GM20000 (cell line): ENCODE measurements around the gene FGD6.

Source experiments
- DNase-seq: peaks from one replicate; pipeline ENCODE4 v3.0.0; 2012; ENCODE audit warnings: low spot score
- TF ChIP-seq, protein P1 (sequence below): IDR thresholded peaks from 2 replicates; pipeline ENCODE4 v1.5.1; 2012; ENCODE audit warnings: mild to moderate bottlenecking, control low read depth; ENCODE audit errors: extremely low read depth, missing control alignments

Gene FGD6

DNA sequence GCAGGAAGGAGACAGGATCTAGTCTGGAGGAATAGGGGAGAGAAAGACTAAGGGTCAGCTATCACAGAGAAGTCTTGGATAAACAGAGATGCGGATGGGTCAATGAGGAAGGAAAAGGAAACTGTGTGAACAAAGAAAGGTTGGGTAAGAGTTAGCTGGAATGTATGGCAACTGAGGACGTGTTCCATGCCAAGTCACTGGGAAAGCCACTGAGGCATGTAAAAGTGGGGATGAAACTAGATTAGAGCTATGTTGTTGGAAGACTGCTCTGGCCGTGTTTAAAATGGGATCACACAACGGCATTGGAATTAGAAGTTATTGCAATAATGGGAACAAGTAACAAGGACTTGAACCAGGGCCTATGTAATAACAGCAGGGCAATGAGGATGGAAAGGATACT, 139.9 kb downstream of the FGD6 start:
- TF ChIP-seq, protein P1, sequence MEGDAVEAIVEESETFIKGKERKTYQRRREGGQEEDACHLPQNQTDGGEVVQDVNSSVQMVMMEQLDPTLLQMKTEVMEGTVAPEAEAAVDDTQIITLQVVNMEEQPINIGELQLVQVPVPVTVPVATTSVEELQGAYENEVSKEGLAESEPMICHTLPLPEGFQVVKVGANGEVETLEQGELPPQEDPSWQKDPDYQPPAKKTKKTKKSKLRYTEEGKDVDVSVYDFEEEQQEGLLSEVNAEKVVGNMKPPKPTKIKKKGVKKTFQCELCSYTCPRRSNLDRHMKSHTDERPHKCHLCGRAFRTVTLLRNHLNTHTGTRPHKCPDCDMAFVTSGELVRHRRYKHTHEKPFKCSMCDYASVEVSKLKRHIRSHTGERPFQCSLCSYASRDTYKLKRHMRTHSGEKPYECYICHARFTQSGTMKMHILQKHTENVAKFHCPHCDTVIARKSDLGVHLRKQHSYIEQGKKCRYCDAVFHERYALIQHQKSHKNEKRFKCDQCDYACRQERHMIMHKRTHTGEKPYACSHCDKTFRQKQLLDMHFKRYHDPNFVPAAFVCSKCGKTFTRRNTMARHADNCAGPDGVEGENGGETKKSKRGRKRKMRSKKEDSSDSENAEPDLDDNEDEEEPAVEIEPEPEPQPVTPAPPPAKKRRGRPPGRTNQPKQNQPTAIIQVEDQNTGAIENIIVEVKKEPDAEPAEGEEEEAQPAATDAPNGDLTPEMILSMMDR, result no peak
- no peak for DNase-seq

- no peak for DNase-seq
- TF ChIP-seq, protein P1, result no peak
These were observed 142.5 kb downstream of the FGD6 start for GRCh38 chr12:95074766-95075165.

GRCh38 chr12:95073698-95074520, 143.4 kb downstream of the FGD6 start:
- TF ChIP-seq, protein P1, result peak; percentile 86
- no peak for DNase-seq

GRCh38 chr12:95072900-95073697, 144.2 kb downstream of the FGD6 start, which contains the start of gene NR2C1:
TSS of gene NR2C1 (minus strand) at chr12:95073618. CDS start at chr12:95067384, 6,234 bp downstream.
- peak; percentile 99 for DNase-seq
- TF ChIP-seq, protein P1, result no peak

DNA sequence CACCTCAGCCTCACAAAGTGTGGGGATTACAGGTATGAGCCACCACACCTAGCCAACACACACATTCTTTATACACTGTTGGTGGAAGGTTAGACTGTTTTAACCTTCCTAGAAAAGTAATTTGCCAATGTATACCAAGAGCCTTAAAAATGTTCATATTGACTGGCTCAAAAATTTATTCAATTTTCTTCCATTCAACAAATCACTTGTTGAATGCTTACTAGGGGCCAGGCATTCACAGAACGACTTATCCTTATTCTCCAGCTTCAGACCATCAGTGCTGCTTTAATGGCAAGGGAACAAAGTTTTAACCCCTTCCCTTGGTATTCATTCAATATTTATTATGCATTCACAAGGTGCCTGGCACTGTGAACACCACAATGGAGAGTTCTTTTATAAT, 146.9 kb downstream of the FGD6 start:
- TF ChIP-seq, protein P1, result no peak
- DNase-seq, result no peak

GRCh38 chr12:95066091-95066855, 151.0 kb downstream of the FGD6 start:
- TF ChIP-seq, protein P1, result no peak

More at GRCh38 chr12:95066091-95066855, 151.0 kb downstream of the FGD6 start:
- DNase-seq, result no peak
